ENCODE results near the gene ZMYND8. TPM values are rescaled to one million over a fixed set of nuclear protein-coding genes. Genes with fewer than 3 reads are reported as not detected.

The ZMYND8 gene
- total RNA-seq, 4 donors from 2014 or later, result 51.3 to 106 (median 94.0) TPM

DNA sequence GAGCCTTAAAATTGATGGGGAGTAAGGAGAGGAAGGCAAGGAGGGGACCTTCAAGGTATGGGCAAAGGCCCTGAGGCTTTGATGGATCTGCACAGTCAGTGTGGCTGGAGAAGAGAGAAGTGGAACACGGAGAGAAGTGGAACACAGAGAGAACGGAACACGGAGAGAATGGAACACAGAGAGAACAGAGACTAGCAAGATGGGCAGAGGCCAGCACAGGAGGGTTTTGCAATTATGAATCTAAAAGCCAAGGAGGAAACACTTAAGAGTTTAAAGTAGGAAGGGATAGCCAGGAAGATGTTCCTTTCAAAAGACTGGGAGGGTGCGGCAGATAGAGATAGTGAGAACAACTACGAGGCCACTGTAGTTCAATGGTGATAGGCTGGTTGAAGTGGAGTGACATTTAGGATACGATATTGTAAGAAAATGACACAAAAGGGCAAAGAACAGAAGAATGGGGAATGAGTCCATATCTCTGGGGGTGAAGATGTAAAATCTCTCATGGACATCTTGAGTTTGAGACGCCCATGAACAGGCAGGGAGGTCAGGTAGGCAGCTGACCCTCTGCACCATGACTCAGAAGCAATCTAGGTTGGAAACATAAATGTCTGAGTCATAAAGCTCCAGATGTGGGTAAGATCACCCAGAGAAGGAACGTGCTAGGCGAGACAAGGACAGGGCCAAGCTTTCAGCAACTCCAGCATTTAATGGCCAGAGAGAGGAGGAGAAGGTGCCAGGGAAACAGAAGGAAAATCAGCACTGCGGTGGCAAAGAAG lies 25.4 kb downstream of the ZMYND8 start:
- DNase-seq, result peak in 2 of 3 donors; percentile 59 to 77
- H3K36me3 ChIP-seq, result no peaks in the 10 kb centered on the region
- H3K27me3 ChIP-seq, result no peaks in the 10 kb centered on the region
- no peak overlapping the region for H3K4me3 ChIP-seq
- peaks cover 0 to 69% (median 11%) of the 10 kb centered on the region in 4 donors for H3K4me1 ChIP-seq
- peak in 1 of 2 donors; percentile 74 for TF ChIP-seq POLR2A (IDR thresholded peaks at IDR 0.05)
- TF ChIP-seq, protein P1, sequence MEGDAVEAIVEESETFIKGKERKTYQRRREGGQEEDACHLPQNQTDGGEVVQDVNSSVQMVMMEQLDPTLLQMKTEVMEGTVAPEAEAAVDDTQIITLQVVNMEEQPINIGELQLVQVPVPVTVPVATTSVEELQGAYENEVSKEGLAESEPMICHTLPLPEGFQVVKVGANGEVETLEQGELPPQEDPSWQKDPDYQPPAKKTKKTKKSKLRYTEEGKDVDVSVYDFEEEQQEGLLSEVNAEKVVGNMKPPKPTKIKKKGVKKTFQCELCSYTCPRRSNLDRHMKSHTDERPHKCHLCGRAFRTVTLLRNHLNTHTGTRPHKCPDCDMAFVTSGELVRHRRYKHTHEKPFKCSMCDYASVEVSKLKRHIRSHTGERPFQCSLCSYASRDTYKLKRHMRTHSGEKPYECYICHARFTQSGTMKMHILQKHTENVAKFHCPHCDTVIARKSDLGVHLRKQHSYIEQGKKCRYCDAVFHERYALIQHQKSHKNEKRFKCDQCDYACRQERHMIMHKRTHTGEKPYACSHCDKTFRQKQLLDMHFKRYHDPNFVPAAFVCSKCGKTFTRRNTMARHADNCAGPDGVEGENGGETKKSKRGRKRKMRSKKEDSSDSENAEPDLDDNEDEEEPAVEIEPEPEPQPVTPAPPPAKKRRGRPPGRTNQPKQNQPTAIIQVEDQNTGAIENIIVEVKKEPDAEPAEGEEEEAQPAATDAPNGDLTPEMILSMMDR (IDR thresholded peaks at IDR 0.05), result no peak
- no peaks in the 10 kb centered on the region for H3K9me3 ChIP-seq
- H3K27ac ChIP-seq, result peak overlapping the region in 3 of 4 donors; percentile 52 to 93 (median 92)

DNA sequence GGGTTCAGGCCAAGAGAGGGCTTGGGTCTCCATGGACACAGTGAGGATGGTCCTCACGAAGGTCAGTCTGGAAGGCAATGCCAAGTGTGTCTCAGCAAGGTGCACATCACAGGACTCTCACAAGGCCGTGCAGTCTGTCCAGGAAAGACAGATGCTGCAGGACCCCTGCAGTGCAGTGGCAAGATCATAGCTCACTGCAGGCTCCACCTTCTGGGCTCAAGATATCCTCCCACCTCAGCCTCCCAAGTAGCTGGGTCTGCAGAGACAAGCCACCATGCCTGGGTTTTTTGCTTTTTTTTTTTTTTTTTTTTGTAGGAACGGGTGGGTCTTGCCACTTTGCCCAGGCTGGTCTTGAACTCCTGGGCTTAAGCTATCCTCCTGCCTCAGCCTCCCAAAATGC lies 26.4 kb downstream of the ZMYND8 start:
- no peak for DNase-seq
- H3K4me3 ChIP-seq, result no peak overlapping the region
- no peak for TF ChIP-seq POLR2A (IDR thresholded peaks at IDR 0.05)
- H3K4me1 ChIP-seq, result peaks cover 0 to 60% (median 10%) of the 10 kb centered on the region in 4 donors
- no peaks in the 10 kb centered on the region for H3K27me3 ChIP-seq
- no peaks in the 10 kb centered on the region for H3K9me3 ChIP-seq
- H3K27ac ChIP-seq, result peak overlapping the region in 1 of 4 donors; percentile 92
- H3K36me3 ChIP-seq, result peaks cover 0 to 2% (median 0%) of the 10 kb centered on the region in 3 donors

DNA sequence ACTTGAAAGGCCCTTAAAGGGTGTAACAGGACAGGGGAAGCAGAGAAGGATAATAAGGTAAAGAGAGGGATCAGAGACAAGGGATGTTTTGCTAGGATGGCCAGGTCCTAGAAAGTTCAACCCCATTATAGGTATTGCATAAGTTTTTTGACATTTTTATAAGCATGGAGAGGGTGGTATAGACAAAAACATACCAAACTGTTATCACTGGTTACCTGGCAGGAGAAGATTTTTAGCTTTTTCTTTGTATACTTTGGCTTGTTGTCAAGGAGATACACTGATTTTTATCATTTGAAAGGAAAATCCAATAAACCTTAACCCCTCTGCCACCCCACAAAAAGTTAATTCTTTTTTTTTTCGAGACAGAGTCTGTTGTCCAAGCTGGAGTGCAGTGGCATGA lies 28.4 kb downstream of the ZMYND8 start:
- no peak for TF ChIP-seq POLR2A (IDR thresholded peaks at IDR 0.05)
- TF ChIP-seq, protein P1 (IDR thresholded peaks at IDR 0.05), result no peak
- H3K27ac ChIP-seq, result peak overlapping the region in 2 of 4 donors; percentile 67 to 92
- H3K4me1 ChIP-seq, result peaks cover 0 to 45% (median 4%) of the 10 kb centered on the region in 4 donors

DNA sequence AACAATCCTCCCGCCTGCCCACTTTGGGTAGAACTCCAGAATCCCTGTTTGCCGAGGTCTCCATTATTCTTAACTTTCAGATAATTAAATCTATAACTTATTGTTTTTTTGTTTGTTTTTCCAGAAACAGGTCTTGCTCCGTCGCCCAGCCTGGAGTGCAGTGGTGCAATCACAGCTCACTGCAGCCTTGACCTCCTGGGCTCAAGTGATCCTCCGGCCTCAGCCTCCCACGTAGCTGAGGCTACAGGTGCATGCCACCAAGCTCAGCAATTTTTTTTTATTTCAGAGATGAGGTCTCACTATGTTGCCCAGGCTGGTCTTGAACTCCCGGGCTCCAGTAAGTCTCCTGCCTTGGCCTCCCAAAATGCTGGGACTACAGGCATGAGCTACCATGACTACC lies 28.8 kb downstream of the ZMYND8 start:
- no peaks in the 10 kb centered on the region for H3K9me3 ChIP-seq
- peaks cover 0 to 46% (median 4%) of the 10 kb centered on the region in 4 donors for H3K4me1 ChIP-seq
- peak in 1 of 3 donors; percentile 23 for DNase-seq
- H3K4me3 ChIP-seq, result no peak overlapping the region
- H3K27me3 ChIP-seq, result no peaks in the 10 kb centered on the region
- no peak for TF ChIP-seq POLR2A (IDR thresholded peaks at IDR 0.05)
- TF ChIP-seq, protein P1 (IDR thresholded peaks at IDR 0.05), result no peak
- H3K27ac ChIP-seq, result peak overlapping the region in 2 of 4 donors; percentile 67 to 92
- peaks cover 0 to 3% (median 0%) of the 10 kb centered on the region in 3 donors for H3K36me3 ChIP-seq

More for the DNA sequence above, 28.4 kb downstream of the ZMYND8 start:
- Histone ChIP-seq H3K9me3 (no peaks in the 10 kb centered on the region), H3K36me3 (peaks cover 0 to 3% (median 0%) of the 10 kb centered on the region in 3 donors), H3K4me3 (no peak overlapping the region), H3K27me3 (no peaks in the 10 kb centered on the region)
- DNase-seq, result no peak

DNA sequence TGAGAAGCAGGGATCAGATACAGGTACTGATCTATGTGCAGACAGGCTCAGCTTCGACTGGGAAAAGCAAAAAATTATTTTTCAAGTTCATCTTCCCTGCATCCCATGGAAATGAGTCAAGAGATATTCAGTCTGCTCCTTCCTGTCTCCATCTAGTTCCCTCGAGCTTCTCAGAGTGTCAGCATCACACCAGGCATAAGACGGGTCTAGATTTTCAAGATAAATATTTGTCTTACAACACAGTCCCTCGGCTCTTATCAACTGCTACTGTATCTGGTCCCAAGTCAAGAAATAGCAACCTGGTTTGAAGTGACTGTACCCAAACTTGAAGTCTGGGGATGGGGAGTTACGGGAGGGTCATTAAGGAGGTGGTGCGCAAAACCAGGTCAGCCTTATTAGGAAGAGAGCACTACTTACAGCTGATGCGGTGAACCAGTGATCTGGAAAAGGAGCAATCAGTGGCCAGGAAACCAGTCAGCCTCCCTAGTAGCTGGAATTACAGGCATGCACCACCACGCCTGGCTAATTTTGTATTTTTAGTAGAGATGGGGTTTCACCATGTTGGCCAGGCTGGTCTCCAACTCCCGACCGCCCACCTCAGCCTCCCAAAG lies 29.7 kb downstream of the ZMYND8 start:
- H3K27me3 ChIP-seq, result no peaks in the 10 kb centered on the region
- peaks cover 0 to 3% (median 0%) of the 10 kb centered on the region in 3 donors for H3K36me3 ChIP-seq
- H3K27ac ChIP-seq, result peak overlapping the region in 1 of 4 donors; percentile 92
- H3K4me3 ChIP-seq, result no peak overlapping the region
- TF ChIP-seq, protein P1 (IDR thresholded peaks at IDR 0.05), result no peak
- no peak for TF ChIP-seq POLR2A (IDR thresholded peaks at IDR 0.05)
- DNase-seq, result peak in 1 of 3 donors; percentile 7
- H3K4me1 ChIP-seq, result peaks cover 0 to 46% (median 2%) of the 10 kb centered on the region in 4 donors
- no peaks in the 10 kb centered on the region for H3K9me3 ChIP-seq

DNA sequence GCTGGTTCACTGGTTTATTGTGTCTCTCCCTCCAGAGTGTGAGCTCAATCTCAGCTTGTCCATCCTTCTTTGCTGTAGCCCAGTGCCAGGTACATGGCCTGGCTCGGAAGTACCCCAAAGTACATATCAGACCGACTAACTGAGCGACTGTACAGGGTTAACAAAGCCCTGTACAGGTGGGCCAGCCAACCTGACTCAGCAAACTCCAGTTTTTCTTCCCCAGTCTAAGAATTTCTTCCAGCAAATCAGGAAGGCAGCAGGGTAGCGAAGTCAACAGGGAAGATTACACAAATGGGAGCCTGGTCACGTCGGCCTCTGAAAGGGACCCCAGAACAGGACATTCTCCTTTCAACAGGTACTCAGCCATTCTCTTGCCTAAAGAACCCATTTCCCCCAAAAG lies 31.3 kb downstream of the ZMYND8 start:
- no peaks in the 10 kb centered on the region for H3K9me3 ChIP-seq
- H3K27ac ChIP-seq, result no peak overlapping the region
- TF ChIP-seq, protein P1 (IDR thresholded peaks at IDR 0.05), result no peak
- no peak for TF ChIP-seq POLR2A (IDR thresholded peaks at IDR 0.05)
- H3K4me3 ChIP-seq, result no peak overlapping the region
- no peak for DNase-seq
- peaks cover 0 to 44% (median 4%) of the 10 kb centered on the region in 4 donors for H3K4me1 ChIP-seq
- peaks cover 0 to 3% (median 0%) of the 10 kb centered on the region in 3 donors for H3K36me3 ChIP-seq
- H3K27me3 ChIP-seq, result no peaks in the 10 kb centered on the region

Measured in Peyer's patch (tissue), 4 donors.